HG02973 (cell line): Measurements from ENCODE around the gene FAM180B.

Source experiments
- ATAC-seq: cut with Tn5 transposase; IDR thresholded peaks from one replicate; pipeline ENCODE4 v1.9.1; 2021; ENCODE audit warnings: moderate library complexity; ENCODE audit not compliant: unreplicated experiment

FAM180B gene

DNA sequence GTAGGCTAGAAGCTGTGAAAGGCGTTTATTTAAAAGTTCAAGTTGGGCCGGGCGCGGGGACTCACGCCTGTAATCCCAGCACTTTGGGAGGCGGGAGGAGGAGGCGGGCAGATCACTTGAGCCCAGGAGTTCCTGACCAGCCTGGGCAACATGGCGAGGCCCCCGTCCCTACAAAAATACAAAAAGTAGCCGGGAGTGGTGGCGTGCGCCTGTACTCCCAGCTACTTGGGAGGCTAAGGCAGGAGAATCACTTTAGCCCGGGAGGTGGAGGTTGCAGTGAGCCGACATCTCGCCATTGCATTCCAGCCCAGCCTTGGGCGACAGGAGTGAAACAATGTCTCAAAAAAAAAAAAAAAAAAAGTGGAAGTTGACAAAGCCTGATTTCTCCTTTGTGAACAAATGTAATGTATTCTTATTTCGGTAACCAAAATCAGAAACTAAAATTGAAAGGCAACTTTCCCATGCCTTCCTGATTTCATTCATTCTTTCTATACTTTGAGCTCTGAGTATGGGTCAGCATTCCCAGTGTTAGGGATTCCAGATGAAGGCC is 20.3 kb upstream of the FAM180B start:
- ATAC-seq, result no peak

DNA sequence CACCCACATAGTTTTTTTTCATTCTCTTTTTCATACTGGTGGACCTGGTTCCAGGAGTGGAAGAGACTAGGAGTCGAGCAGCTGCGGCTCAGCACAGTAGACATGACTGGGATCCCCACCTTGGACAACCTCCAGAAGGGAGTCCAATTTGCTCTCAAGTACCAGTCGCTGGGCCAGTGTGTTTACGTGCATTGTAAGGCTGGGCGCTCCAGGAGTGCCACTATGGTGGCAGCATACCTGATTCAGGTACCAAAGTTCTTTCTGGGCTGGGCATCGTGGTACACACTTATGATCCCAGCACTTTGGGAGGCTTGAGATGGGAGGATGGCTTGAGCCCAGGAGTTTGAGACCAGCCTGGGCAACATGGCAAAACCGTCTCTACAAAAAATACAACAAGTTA is 16.8 kb upstream of the FAM180B start:
- ATAC-seq, result no peak

DNA sequence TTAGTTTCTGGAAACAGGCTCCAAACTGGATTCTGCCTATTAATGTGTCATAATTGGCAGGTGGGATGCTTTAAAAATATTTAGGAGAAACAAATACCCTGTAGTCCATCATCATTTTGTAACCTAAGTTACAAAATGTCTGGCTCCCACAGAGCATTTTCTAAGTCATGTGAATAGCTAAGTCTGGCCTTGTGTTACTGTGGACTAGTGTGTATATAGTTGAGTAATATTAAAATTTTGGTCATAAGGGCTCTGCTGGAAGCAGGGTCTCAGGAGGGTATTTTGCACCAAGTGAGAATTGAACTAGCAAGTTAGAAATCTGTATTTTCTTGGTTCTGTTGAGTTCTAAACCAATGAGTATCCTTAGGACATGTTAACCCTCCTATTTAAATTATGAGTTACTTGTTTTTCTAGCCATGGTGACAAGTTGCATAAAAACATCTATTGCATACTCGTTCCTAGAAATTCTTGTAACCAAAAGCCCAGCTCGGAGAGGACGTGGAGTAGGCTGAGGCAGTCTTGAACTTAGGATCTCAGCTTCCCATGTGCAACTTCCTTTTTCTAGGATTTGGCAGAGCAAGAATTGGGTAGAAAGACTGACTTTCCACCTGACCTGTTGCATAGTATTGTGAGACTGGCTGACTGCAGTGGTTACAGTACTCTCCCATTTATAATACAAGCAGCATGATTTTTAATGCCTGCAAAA is 15.7 kb upstream of the FAM180B start:
- ATAC-seq, result no peak

DNA sequence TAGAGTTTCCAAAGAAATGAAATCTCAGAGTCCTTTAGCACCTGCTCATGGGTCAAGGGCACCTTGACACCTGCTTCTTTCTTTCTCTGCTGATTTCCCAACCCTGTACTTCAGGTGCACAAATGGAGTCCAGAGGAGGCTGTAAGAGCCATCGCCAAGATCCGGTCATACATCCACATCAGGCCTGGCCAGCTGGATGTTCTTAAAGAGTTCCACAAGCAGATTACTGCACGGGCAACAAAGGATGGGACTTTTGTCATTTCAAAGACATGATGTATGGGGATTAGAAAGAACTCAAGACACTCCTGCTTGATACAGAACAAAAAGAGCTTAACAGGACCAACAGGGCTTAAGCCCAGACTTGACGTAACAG is 15.1 kb upstream of the FAM180B start:
- ATAC-seq, result no peak

DNA sequence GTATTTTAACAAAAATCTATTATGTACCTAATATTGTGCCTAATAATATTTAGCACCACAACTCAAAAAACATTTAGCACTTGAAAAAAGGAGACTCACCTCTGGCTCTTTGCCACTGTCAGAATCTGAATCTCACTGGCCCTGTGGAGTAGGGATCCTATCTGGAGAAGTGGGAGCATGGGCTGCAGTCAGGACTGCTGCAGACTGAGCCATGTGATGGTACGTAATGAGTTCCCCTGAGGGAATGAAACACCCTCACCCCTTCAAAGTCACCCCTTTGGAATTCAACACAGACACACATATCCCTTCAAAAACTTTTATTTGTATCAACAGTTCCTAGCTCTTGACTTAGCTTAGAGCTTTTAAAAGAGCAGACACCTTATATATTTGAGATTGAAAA is 14.6 kb upstream of the FAM180B start:
- ATAC-seq, result no peak

DNA sequence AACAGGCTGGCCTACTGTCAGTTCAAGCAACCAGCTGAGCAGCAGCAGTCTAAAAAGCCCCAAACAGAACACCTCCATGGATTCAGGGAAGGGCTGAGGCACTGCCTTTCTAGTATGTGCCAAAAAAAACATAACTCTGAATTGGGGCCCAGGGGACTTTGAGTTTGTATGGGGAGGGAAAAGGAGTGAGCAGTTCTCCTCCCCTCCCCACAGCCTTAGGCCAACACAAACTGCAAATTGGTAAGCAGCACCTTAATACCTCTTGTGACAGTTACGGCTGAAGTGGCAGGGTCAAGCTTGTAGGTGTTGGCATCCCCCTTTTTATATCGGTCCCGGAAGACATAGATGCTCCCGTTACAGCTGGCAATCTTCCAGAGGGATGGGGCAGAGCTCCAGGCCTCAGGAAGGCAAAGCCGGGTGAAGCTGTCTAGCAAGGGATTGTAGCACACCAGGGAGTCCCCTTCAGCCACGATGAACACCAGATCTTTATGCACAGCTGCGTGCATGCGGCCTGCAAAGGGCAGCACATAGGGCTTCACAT is 13.7 kb upstream of the FAM180B start:
- no peak for ATAC-seq

DNA sequence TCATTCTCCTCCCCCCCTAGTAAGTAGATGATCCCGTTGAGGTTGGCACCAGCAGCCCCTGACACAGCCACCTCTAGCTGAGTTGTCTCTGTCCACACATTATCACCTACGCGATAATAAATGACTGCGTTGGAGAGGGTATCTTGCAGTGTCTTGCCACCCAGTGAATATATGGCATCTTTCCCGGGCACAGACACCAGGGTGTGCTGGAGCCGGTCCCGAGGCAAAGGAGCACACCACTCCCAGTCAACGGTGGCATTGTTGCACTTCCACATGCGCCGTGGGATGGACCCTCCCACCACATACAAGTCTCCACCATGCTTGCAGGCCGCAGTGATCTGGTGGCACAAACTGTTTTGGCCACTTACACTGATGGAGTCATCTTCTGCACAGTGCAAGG is 13.2 kb upstream of the FAM180B start:
- no peak for ATAC-seq

DNA sequence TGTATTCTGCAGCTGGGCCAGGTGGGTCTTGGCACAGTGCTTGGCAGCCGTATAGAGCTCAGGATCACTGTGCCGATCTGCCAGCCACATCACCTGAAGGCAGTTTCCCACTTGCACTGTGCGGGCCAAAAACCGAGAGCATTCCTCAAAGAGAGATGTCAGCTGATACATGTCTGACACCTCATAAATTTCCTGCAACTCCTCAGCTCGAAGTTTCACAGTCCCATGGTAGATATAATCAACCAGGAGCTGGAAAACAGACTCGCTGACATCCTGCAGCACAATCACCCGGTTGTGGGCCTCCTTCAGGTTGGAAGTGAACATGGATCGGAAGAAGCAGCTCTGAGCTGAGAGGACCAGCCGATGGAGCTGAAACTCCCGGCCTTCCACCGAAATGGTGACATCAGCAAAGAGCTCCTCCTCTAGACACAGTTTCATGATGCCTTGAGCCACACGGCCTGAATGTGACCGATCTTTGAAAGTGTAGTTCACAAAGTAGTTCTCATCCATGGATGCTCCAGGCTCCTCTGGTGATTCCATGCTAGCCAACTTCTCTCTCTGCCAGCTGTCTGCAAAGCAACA is 8.9 kb upstream of the FAM180B start:
- ATAC-seq, result no peak

DNA sequence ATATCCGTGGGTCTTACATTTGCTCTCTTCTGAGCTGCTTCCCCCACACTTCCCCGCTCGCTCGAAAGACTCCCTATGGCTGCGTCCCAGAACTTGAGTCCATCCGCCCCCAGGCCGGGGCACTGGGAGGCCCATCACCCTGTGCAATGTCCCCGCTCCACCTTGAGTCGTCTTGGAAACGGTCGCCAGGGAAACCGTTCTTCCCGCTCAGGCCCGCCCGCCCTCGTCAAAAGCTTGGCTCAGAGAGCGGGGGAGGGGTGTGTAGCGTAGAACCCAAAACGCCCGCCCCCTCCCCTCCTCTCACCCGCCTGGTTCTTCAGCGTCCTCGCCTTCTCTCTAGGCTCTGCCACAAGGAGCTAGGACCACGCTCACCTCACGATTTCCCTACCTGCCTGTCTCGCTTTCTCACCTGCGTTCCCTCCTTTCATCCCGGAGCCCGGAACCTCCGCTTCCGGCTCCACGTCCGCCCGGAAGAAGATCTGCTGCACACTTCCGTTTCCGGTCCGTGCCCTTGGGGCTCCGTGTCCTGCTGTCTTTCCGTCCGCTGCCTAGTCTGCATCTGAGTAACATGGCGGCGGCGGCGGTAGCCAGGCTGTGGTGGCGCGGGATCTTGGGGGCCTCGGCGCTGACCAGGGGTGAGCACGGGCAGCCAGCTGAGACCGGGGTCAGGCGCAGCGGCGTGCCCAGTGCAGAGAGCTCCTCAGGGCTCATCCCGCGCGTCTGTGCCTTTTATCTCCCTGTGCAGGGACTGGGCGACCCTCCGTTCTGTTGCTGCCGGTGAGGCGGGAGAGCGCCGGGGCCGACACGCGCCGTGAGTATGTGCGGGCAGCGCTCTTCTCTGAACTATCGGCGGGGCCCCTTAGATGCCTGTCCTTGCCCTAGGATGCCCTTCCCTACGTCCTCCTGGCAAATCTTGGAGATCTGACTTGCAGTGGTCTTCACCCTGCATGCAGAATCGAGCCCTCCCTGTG is 7.7 kb upstream of the FAM180B start, which contains the start of the genes KBTBD4 and NDUFS3:
KBTBD4 (minus strand) TSS at position 447 of the 971 bp plus-strand sequence; CDS start at position 428, 19 bp downstream.
NDUFS3 (plus strand) TSS at position 551 of the 971 bp plus-strand sequence; CDS start at position 569, 18 bp downstream.
- ATAC-seq, result peak; percentile 91

DNA sequence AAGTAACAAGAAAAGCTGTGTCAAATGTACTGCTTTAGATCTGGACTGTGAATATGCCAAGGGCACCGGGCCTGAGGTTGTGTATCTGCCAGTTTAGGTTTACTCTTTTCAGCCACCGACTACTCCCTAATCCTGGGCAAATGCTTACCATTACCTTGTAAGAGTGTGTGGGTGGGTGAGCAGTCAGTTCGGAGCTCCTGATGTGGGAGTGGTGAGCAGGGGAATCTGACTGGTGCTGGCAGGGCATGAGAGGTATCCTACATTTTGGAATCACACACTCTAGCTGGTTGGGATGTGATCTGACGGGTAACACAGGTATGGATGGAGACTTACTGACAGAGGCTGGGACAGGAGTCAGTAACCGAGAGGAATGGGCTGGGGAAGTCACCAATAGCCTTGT is 2.6 kb upstream of the FAM180B start:
- ATAC-seq, result no peak

DNA sequence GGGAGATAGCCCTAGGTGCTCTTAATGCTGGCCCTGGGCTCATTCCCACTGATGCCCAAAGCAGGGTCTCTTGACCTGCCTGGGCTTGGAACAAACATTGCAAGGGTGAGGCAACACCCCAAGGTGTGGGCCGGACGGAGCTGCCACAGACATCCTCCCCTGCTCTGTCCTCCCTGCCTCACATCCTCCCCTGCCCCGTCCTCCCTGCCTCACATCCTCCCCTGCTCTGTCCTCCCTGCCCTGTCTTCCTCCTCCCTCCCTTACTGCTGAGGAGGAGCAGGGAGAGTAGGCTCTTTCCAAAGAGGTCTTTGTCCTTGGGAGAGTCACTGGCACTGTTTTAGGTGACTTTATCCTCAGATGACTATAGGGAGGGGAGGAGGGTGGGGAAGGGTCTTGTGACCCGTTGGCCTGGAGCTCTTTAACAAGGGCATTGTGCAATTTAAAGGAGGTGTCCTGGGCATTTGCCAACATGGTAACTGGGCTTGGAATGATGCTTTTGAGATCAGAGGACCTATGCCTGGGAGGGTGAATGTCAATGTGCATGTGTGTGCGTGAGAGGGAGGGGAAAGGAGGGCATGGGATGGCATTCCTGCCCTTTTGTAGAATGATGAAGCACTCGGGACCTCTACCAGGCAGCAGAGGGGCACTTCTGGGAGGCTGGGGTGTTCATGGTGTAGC is 700 bp downstream of the FAM180B start:
- no peak for ATAC-seq

DNA sequence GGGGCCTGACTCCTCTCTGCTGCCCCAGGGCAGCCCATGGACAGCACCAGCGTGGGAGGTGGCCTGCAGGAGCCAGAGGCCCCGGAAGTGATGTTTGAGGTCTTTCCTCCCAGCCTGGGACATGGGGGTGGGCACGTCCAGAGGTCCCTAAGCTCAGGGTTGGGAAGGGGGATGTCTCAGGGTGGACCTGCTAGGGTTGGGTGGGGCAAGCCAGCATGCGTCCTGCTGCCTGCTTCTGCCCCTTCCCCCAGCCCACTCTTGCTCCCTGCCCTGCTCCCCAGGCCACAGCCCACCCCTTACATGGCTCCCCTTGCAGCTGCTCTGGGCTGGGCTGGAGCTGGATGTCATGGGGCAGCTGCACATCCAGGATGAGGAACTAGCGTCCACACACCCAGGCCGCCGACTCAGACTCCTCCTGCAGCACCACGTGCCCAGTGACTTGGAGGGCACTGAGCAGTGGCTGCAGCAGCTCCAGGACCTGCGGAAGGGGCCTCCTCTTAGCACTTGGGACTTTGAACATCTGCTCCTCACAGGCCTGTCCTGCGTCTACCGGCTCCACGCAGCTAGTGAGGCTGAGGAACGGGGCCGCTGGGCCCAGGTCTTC is 1.3 kb downstream of the FAM180B start:
- no peak for ATAC-seq

DNA sequence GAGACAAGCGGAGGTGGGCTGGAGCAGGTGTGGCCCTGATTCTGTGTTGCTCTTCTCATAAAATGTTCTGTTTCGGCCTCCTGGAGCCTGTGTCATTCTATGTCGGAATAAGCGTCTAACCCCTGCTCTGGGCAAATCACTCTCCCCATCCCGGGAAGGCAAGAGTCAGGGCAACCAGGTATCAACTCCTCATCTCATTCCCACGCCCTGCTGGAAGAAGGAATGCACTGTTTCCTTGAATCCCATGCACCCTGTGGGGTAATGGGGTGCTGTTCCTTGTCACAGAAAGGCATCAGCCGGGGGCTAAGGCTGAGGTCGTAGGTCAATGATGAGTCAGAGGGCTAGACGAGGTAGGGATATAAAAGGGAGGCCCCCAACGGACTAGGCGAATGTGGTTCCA is 2.6 kb downstream of the FAM180B start:
- ATAC-seq, result no peak

DNA sequence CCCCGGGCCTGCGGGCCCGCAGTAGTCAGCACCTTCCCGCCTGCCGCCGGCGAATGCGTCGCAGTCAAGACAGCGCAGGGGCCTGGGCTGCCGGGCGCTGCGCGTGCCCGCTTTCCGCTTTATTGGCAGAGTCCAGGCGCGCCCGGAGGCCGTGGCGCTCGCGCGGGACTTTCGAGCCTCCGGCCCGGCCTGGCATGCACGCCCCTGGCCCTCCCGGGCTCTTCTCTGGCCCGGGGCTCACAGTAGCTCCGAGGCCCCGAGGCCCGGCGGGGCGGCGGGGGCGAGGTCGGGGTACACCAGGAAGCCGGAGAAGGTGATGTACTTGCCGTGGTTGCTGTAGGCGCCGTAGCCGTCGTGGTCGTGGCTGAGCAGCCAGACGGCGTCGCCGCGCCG is 3.1 kb downstream of the FAM180B start:
- ATAC-seq, result no peak

DNA sequence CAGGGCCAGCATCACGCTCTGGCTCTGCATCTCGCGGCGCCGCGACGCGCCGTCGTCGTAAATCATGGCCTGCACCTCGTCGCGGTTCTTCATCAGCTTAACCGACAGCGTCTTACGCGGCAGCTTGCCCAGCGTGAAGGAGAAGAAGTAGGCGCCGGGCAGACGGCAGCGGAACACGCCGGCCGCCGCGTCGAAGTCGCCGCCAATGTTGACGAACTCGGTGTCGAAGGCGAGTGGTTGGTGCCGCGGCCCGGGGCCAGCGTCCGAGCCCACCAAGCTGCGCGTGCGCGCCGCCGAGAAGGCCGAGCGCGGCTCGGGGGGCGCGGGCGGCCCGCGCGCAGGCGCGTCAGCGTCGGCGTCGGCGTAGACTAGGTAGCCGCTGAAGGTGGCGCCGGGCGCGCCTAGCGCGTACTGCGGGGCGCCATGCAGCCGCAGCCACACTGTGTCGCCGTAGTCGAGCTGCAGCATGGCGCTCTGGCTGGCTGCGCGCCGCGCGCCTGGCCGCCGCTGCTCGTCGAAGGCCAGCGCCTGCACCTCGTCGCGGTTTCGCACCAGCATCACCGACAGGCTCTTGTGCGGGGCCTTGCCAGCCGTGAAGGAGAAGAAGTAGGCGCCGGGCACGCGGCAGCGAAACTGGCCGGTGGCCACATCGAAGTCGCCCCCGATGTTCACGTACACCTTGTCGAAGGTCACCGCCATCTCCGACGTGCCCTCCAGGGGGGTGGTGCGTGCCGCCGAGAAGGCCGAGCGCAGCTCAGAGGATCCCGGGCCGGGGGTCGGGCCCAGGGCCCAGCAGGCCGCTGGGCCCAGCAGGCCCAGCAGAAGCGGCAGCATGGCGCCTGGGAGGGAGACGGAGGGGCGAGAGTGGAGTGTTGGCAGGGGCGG is 3.7 kb downstream of the FAM180B start:
- ATAC-seq, result no peak

DNA sequence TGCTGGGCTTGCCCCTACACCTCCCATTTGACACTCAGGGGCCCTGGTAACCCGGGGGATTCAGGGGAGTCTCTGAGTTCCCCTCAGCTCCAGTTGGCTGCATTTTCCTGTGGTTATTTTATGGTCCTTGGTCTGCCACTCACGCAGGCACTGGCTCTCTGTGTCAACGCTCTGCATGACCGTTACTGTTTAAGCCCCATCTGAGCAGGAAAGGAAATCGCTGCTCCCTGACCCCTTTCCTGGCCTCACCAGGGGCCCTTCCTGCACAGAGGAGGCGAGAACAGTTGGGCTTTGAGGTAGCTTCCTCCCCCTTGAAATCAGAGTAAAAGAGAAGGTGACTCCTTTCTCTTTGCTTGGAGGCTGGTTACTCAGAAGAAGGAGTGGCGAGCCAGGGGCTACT is 5.3 kb downstream of the FAM180B start:
- no peak for ATAC-seq

DNA sequence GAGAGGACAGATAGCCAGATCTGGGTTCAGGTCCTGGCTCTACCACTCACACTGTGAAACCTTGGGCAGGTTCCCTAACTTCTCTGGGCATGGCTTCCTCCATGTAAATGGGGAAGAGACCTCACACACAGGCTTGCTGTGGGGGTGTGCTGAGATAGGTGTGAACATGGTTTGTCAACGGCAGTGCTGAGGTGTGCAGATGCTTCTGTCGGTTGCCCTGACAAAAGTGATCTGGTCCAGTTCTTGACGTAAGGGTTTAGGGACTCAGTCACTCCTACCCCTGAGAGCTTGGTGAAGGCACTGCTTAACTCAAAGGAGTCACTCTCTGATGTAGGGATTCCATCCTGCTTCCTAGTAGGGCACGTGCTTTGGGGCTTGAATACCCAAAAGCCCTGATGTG is 5.8 kb downstream of the FAM180B start:
- ATAC-seq, result no peak

DNA sequence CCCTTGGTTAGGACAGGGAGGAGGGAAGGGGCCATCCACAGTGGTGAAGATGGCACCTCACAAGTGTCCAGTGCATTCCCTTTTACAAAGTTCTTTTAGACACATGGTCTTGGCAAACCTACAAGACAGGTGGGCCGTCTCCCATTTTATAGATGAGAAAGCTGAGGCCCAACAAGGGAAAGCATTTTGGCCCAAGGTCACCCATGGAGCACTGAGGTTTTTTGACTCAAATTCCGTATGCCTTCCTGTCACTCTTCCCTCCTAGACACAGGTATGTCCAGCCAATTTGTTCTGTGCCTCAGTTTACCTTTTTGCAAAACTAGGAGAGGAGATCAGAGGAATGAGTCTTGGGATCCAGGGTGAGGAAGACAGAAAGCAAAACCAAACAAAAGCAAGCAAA is 6.5 kb downstream of the FAM180B start:
- no peak for ATAC-seq

DNA sequence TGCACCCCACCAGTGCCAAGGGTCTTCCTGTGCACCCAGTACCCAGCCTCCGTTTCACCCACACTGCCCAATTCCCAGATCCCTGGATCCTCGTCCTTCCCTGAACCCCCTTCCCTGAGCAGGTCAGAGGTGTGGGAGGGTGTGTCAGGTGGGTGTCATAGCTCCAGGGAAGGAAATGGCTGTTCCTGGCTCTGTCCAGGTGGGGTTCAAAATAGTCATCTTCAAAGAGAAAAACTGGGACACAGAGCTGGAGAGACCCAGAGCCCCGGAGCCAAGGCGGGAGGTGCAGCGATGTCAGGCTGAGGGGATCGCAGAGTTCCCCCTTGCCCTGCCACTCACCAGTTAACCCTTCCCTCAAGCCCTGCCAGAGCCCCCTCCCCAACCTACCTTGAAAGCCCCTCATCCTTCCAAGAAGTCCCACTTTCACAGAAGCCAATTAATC is 7.0 kb downstream of the FAM180B start:
- ATAC-seq, result no peak
